GM18858 (cell line): ENCODE measurements around the gene VEGFA.

Experiments
- ATAC-seq: cut with Tn5 transposase; IDR thresholded peaks from one replicate; pipeline ENCODE4 v1.9.1; 2021; ENCODE audit not compliant: unreplicated experiment

VEGFA gene

GRCh38 chr6:43771858-43772680, 2.1 kb downstream of the VEGFA start:
- no peak for ATAC-seq

DNA sequence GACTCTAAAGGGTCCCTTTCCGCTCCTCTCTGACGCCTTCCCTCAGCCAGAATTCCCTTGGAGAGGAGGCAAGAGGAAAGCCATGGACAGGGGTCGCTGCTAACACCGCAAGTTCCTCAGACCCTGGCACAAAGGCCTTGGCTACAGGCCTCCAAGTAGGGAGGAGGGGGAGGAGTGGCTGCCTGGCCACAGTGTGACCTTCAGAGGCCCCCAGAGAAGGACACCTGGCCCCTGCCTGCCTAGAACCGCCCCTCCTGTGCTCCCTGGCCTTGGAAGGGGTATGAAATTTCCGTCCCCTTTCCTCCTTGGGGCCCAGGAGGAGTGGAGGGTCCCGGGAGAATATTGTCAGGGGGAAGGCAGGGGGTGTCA, 2.7 kb downstream of the VEGFA start:
- ATAC-seq: no peak

- ATAC-seq: no peak
Measured at GRCh38 chr6:43773050-43773979, 3.3 kb downstream of the VEGFA start.

DNA sequence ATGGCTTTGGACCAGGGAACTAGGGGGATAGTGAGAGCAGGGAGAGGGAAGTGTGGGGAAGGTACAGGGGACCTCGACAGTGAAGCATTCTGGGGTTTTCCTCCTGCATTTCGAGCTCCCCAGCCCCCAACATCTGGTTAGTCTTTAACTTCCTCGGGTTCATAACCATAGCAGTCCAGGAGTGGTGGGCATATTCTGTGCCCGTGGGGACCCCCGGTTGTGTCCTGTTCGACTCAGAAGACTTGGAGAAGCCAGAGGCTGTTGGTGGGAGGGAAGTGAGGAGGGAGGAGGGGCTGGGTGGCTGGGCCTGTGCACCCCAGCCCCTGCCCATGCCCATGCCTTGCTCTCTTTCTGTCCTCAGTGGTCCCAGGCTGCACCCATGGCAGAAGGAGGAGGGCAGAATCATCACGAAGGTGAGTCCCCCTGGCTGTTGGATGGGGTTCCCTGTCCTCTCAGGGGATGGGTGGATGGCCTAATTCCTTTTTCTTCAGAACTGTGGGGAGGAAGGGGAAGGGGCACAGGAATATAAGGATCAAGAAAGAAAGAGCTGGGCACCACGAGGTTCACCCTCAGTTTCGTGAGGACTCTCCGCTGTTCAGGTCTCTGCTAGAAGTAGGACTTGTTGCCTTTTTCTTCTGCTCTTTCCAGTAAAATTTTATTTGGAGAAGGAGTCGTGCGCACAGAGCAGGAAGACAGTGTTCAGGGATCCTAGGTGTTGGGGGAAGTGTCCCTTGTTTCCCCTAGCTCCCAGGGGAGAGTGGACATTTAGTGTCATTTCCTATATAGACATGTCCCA, 4.2 kb downstream of the VEGFA start:
- ATAC-seq: no peak

DNA sequence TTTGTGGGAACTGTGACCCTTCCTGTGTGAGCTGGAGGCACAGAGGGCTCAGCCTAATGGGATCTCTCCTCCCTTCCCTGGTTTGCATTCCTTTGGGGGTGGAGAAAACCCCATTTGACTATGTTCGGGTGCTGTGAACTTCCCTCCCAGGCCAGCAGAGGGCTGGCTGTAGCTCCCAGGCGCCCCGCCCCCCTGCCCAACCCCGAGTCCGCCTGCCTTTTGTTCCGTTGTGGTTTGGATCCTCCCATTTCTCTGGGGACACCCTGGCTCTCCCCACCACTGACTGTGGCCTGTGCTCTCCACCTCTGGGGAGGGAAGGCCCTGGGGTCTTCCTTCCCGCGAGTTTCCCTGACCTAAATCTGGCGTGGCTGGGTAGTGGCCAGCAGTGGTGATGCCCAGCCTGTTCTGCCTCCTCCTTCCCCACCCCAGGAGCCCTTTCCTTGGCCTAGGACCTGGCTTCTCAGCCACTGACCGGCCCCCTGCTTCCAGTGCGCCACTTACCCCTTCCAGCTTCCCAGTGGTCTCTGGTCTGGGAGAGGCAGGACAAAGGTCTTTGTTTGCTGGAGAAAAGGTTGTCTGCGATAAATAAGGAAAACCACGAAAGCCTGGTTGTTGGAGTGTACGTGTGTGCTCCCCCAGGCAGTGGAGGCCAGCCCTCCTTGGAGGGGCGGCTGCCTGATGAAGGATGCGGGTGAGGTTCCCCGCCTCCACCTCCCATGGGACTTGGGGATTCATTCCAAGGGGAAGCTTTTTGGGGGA, 4.9 kb downstream of the VEGFA start:
- ATAC-seq: no peak

- no peak for ATAC-seq
Measured at GRCh38 chr6:43775535-43775885, 5.5 kb downstream of the VEGFA start.

GRCh38 chr6:43776115-43776798, 6.2 kb downstream of the VEGFA start:
- ATAC-seq: no peak

DNA sequence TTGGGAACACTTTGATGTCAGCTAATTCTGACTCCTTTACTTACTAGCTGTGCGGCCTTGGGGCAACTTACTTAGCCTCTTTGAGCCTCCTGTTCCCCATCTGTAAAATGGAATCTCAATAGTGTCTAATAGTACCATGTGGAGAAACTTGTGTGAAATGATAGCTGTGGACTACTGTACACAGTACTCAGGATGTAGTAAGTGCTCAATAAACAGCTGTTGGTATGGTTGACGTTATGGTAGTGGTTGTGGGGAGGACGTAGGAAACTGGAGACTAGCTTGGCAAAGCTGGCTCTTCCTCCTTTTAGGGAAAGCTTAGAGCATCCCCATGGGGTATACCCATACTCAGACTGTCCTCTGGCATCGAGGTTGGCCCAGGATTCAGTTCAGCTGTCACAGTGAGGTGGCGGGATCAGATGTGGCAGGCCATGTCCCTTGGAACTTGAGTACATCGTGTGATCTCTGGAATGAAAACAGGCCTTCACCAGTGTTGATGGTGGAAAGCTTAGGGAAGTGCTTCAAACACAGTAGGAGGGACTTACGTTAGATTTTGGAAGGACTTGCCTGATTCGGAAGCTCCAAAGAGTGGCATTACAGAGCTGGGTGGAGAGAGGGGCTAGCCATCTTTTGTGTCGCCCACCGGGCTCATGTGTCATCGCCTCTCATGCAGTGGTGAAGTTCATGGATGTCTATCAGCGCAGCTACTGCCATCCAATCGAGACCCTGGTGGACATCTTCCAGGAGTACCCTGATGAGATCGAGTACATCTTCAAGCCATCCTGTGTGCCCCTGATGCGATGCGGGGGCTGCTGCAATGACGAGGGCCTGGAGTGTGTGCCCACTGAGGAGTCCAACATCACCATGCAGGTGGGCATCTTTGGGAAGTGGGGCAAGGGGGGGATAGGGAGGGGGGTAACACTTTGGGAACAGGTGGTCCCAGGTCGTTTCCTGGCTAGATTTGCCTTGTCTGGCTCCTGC, 7.1 kb downstream of the VEGFA start:
- ATAC-seq: no peak

DNA sequence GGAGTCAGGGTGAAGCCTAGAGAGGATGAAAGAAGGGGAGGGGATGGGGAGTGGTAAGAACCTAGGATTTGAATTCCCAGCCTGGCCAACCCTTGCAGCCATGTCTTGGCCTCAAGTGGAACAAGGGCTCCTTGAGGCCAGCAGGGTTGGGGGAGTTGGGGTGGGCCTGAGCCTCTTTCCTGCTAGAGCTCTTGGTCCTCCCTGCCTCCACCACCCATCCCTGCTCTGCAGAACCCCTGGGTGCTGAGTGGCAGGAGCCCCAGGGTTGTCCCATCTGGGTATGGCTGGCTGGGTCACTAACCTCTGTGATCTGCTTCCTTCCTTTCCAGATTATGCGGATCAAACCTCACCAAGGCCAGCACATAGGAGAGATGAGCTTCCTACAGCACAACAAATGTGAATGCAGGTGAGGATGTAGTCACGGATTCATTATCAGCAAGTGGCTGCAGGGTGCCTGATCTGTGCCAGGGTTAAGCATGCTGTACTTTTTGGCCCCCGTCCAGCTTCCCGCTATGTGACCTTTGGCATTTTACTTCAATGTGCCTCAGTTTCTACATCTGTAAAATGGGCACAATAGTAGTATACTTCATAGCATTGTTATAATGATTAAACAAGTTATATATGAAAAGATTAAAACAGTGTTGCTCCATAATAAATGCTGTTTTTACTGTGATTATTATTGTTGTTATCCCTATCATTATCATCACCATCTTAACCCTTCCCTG, 8.3 kb downstream of the VEGFA start:
- ATAC-seq: no peak

DNA sequence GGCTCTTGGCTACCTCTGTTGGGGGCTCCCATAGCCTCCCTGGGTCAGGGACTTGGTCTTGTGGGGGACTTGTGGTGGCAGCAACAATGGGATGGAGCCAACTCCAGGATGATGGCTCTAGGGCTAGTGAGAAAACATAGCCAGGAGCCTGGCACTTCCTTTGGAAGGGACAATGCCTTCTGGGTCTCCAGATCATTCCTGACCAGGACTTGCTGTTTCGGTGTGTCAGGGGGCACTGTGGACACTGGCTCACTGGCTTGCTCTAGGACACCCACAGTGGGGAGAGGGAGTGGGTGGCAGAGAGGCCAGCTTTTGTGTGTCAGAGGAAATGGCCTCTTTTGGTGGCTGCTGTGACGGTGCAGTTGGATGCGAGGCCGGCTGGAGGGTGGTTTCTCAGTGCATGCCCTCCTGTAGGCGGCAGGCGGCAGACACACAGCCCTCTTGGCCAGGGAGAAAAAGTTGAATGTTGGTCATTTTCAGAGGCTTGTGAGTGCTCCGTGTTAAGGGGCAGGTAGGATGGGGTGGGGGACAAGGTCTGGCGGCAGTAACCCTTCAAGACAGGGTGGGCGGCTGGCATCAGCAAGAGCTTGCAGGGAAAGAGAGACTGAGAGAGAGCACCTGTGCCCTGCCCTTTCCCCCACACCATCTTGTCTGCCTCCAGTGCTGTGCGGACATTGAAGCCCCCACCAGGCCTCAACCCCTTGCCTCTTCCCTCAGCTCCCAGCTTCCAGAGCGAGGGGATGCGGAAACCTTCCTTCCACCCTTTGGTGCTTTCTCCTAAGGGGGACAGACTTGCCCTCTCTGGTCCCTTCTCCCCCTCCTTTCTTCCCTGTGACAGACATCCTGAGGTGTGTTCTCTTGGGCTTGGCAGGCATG, 9.2 kb downstream of the VEGFA start:
- ATAC-seq: no peak

GRCh38 chr6:43779852-43780236, 9.8 kb downstream of the VEGFA start:
- ATAC-seq: no peak

- ATAC-seq: no peak
Measured at GRCh38 chr6:43780293-43780692, 10.3 kb downstream of the VEGFA start.

GRCh38 chr6:43780941-43781928, 11.2 kb downstream of the VEGFA start:
- ATAC-seq: no peak

GRCh38 chr6:43781941-43782704, 12.1 kb downstream of the VEGFA start:
- ATAC-seq: no peak

GRCh38 chr6:43782764-43783513, 12.9 kb downstream of the VEGFA start:
- ATAC-seq: no peak
